Activated CD8-positive, alpha-beta T cell treated with anti-CD3 and anti-CD28 coated beads for 36 hours (primary cell): ENCODE results near the gene MYLK. TPM values are rescaled to one million over a fixed set of nuclear protein-coding genes. Genes with fewer than 3 reads are reported as not detected.

Experiments
- ATAC-seq: fragments of 200-7000 bp; cut with Tn5 transposase; one replicate; pipeline ENCODE4 v1.10.0; 2021; ENCODE audit warnings: mild to moderate bottlenecking, moderate library complexity
- CTCF ChIA-PET: fragments of 350-600 bp; sonication (Branson Sonifier 250); formaldehyde crosslinking; loops from one replicate; lab custom pipeline; 2021; ENCODE audit warnings: antibody characterized with exemption; lab: Charles Lee
- POLR2A ChIA-PET: fragments of 350-600 bp; sonication (Branson Sonifier 250); formaldehyde crosslinking; loops from one replicate; lab custom pipeline; 2021; ENCODE audit warnings: antibody characterized with exemption; lab: Charles Lee
- DNase-seq: peaks from one replicate; pipeline ENCODE4 v3.0.0-alpha.2; 2020
- H3K27ac Mint-ChIP-seq: one replicate; pipeline ENCODE4 v1.8.0; 2021; ENCODE audit warnings: mild to moderate bottlenecking, mixed read lengths
- H3K27me3 Mint-ChIP-seq: one replicate; pipeline ENCODE4 v1.8.0; 2021; ENCODE audit warnings: mixed read lengths
- H3K36me3 Mint-ChIP-seq: one replicate; pipeline ENCODE4 v1.8.0; 2021; ENCODE audit warnings: low read depth, mixed read lengths
- H3K4me1 Mint-ChIP-seq: one replicate; pipeline ENCODE4 v1.8.0; 2021; ENCODE audit warnings: low read depth, mixed read lengths
- H3K4me3 Mint-ChIP-seq: one replicate; pipeline ENCODE4 v1.8.0; 2021; ENCODE audit warnings: mild to moderate bottlenecking, moderate library complexity, mixed read lengths
- H3K9me3 Mint-ChIP-seq: one replicate; pipeline ENCODE4 v1.8.0; 2021; ENCODE audit warnings: mixed read lengths
- intact Hi-C: fragments of 100-400 bp; cut with micrococcal nuclease; formaldehyde crosslinking; loops from one replicate; pipeline ENCODE4 v1.10.0; 2022
- total RNA-seq, 2 experiments: library from RNA; stranded (reverse); gene quantifications; one replicate each; pipeline ENCODE4 v1.2.3, GENCODE V29; 2021
- TF ChIP-seq, protein P1 (sequence below): fragments of 200-600 bp; IDR thresholded peaks from one replicate; pipeline ENCODE4 v1.8.0; 2022; ENCODE audit warnings: antibody characterized with exemption, mild to moderate bottlenecking

MYLK gene
- total RNA-seq, 2 experiments from 2014 or later, result 0.34 TPM; not detected in 1

- ChIA-PET POLR2A (no interaction called here), CTCF (no interaction called here)
- Mint-ChIP-seq H3K4me1 (no peaks in the 10 kb centered on the region), H3K9me3 (peaks cover 30% of the 10 kb centered on the region), H3K36me3 (peaks cover 61% of the 10 kb centered on the region), H3K4me3 (no peak overlapping the region), H3K27me3 (no peaks in the 10 kb centered on the region), H3K27ac (no peak overlapping the region)
- DNase-seq (no peak), ATAC-seq (no peak)
- intact Hi-C loops, result no loop called here
- TF ChIP-seq, protein P1, sequence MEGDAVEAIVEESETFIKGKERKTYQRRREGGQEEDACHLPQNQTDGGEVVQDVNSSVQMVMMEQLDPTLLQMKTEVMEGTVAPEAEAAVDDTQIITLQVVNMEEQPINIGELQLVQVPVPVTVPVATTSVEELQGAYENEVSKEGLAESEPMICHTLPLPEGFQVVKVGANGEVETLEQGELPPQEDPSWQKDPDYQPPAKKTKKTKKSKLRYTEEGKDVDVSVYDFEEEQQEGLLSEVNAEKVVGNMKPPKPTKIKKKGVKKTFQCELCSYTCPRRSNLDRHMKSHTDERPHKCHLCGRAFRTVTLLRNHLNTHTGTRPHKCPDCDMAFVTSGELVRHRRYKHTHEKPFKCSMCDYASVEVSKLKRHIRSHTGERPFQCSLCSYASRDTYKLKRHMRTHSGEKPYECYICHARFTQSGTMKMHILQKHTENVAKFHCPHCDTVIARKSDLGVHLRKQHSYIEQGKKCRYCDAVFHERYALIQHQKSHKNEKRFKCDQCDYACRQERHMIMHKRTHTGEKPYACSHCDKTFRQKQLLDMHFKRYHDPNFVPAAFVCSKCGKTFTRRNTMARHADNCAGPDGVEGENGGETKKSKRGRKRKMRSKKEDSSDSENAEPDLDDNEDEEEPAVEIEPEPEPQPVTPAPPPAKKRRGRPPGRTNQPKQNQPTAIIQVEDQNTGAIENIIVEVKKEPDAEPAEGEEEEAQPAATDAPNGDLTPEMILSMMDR, result no peak
Observed at GRCh38 chr3:123920383-123920782, 36.3 kb upstream of the MYLK start.

- H3K27ac Mint-ChIP-seq, result no peak overlapping the region
- H3K9me3 Mint-ChIP-seq, result peaks cover 30% of the 10 kb centered on the region
- H3K27me3 Mint-ChIP-seq, result no peaks in the 10 kb centered on the region
- TF ChIP-seq, protein P1, result no peak
- CTCF ChIA-PET, result no interaction called here
- H3K4me1 Mint-ChIP-seq, result no peaks in the 10 kb centered on the region
- no peak for ATAC-seq
- POLR2A ChIA-PET, result no interaction called here
- intact Hi-C loops, result no loop called here
- no peak for DNase-seq
- no peak overlapping the region for H3K4me3 Mint-ChIP-seq
- H3K36me3 Mint-ChIP-seq, result peaks cover 60% of the 10 kb centered on the region
Observed at GRCh38 chr3:123919353-123919752, 35.2 kb upstream of the MYLK start.

- ChIA-PET CTCF (no interaction called here), POLR2A (no interaction called here)
- no peak for ATAC-seq
- Mint-ChIP-seq H3K36me3 (peaks cover 18% of the 10 kb centered on the region), H3K27ac (no peak overlapping the region), H3K27me3 (no peaks in the 10 kb centered on the region), H3K4me3 (no peak overlapping the region), H3K9me3 (no peaks in the 10 kb centered on the region), H3K4me1 (no peaks in the 10 kb centered on the region)
- TF ChIP-seq, protein P1, result no peak
- DNase-seq, result no peak
- intact Hi-C loops, result no loop called here
Observed at GRCh38 chr3:123914829-123915228, 30.7 kb upstream of the MYLK start.

DNA sequence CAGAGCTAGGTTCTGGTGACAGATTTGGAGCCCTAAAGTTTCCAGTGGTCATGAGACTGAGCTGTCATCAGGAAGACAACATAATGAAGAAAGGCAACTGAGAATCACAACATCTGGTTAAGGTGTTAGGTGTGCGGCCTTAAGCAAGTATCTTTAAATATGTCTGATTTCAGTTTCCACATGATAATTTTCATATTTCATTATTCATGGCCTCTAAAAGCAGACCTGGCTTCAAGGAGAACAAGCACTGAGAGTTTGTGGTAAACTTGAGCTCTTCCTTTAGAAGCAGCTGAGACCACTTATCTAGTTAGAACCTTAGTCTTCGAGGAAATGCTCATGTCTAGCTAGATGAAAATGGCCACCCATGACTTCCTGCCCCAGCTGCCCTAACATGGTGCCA, 25.7 kb upstream of the MYLK start:
- intact Hi-C loops, result no loop called here
- H3K4me1 Mint-ChIP-seq, result no peaks in the 10 kb centered on the region
- ChIA-PET POLR2A (no interaction called here), CTCF (no interaction called here)
- no peaks in the 10 kb centered on the region for H3K9me3 Mint-ChIP-seq
- H3K4me3 Mint-ChIP-seq, result no peak overlapping the region
- TF ChIP-seq, protein P1, result no peak
- peaks cover 3% of the 10 kb centered on the region for H3K36me3 Mint-ChIP-seq
- DNase-seq (no peak), ATAC-seq (no peak)
- no peaks in the 10 kb centered on the region for H3K27me3 Mint-ChIP-seq
- no peak overlapping the region for H3K27ac Mint-ChIP-seq

GRCh38 chr3:123907720-123908119, 23.6 kb upstream of the MYLK start:
- H3K9me3 Mint-ChIP-seq, result no peaks in the 10 kb centered on the region
- ATAC-seq (no peak), DNase-seq (no peak)
- H3K27me3 Mint-ChIP-seq, result no peaks in the 10 kb centered on the region
- POLR2A ChIA-PET, result no interaction called here
- no peaks in the 10 kb centered on the region for H3K36me3 Mint-ChIP-seq
- no peak overlapping the region for H3K4me3 Mint-ChIP-seq
- CTCF ChIA-PET, result no interaction called here
- TF ChIP-seq, protein P1, result no peak
- no peaks in the 10 kb centered on the region for H3K4me1 Mint-ChIP-seq
- no peak overlapping the region for H3K27ac Mint-ChIP-seq
- intact Hi-C loops, result no loop called here
